NT2/D1 (cell line): ENCODE measurements around the gene IPMK.

Experiments
- SUZ12 ChIP-seq: IDR thresholded peaks from 2 replicates; pipeline ENCODE4 v1.6.1; 2011; ENCODE audit not compliant: insufficient read length, insufficient read depth; ENCODE audit errors: extremely low read depth
- YY1 ChIP-seq: IDR thresholded peaks from 2 replicates; pipeline ENCODE4 v1.6.1; 2011; ENCODE audit not compliant: insufficient read length, insufficient read depth
- ZNF274 ChIP-seq: IDR thresholded peaks from 2 replicates; pipeline ENCODE4 v1.6.1; 2011; ENCODE audit warnings: mild to moderate bottlenecking, low read depth, low read length

DNA sequence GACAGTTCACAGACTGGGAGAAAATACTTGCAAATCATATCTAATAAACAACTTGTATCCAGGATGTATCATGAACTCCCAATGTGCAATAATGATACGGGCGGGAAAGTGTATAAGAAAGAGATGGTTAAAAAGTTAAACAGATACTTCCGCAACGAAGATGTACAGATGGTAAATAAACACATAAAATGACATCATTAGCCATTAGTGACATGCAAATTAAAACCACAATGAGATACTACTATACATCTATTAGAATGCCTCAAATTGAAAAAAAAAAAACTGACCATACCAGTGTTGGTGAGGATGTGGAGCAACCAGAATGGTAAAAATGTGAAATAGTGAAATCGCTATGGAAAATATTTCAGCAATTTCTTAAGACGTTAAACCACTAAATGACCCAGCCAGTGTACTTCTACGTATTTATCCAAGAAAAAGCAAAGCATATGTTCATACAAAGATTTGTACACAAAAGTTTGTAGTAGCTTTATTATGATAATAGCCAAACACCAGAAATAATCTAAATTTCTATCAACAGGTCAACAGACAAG lies 83.5 kb downstream of the IPMK start:
- TF ChIP-seq SUZ12 (no peak), YY1 (no peak), ZNF274 (no peak)
